GM19193 (cell line): ENCODE measurements around the gene ACSF2.

Experiments used
- POLR2A ChIP-seq: IDR thresholded peaks from 4 replicates; pipeline ENCODE4 v1.6.1; 2011; ENCODE audit not compliant: insufficient read depth, insufficient read length; ENCODE audit errors: extremely low read depth

The ACSF2 gene

GRCh38 chr17:50425682-50426471 is at the start of gene ACSF2:
TSS of gene ACSF2 (plus strand) at chr17:50426218. CDS start at chr17:50426262, 44 bp downstream.
- TF ChIP-seq POLR2A = no peak

DNA sequence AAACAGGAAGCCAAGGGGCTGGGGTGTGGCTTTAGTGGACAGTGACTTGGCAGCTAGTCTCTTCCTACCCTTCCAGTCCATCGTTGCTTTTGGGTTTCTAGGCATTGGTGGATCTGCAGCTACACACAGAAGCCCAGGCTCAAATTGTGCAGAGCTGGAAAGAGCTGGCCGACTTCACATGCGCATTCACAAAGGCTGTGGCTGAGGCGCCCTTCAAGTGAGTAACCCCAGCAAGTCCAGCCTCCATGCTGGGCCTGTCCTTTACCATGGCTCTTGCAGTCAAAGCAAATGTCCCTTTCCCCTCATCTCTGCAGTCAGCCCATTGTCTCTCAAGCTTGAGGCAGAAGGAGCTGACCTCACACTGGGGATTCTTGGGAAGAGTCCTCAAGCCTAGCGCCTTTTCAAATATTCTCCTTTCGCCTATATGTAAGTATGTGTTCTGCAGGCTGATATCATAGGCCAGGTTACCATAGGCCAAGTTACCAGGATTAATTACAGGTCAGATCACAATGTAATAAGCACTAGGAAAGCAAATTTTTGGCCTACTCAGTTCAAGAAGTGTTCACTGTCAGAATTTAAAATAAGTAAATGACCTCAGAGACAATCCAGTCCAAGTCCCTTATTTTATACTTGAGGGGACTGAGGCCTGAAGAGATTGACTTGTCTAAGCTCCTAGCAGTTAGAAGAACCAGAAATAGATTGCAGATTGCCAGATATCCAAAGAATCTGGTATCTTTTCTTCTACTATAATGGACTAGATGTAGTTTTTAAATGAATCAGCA is 46.5 kb upstream of the ACSF2 start:
- TF ChIP-seq POLR2A = no peak

DNA sequence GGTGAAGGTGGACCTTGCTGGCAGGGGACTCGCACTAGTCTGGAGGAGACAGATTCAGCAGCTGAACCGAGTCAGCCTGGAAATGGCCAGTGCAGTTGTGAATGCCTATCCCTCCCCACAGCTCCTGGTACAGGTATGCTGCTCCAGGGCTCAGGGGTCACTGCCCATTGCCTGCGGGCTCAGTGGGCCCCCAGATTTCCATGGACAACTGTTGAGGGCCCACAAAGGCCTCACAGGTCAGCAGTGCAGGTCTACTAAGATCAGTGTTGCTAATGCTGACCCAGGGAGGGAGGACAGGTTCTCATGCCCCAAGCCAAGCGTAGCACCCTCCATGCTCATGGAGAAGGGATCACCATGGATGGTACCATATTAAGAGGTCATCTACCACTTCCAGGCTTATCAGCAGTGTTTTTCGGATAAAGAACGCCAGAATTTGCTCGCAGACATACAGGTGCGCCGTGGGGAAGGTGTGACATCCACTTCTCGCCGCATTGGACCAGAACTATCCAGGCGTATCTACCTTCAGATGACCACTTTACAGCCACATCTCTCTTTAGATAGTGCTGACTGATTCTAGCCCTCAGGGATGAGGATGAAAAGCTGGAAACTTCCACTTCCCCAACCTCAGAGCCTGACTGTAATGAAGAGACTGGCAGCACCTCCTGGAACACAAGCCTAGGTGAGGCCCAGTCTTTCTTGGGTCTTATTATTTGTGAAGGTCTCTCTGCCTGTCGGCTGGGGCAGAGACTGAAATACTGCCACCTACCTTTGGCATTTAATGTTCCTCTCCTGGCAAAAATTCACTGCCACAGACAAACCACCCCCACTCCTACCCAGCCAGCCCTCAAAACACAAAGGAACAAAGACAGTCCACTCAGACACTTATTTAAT is 45.4 kb upstream of the ACSF2 start:
- TF ChIP-seq POLR2A = peak; percentile 18

DNA sequence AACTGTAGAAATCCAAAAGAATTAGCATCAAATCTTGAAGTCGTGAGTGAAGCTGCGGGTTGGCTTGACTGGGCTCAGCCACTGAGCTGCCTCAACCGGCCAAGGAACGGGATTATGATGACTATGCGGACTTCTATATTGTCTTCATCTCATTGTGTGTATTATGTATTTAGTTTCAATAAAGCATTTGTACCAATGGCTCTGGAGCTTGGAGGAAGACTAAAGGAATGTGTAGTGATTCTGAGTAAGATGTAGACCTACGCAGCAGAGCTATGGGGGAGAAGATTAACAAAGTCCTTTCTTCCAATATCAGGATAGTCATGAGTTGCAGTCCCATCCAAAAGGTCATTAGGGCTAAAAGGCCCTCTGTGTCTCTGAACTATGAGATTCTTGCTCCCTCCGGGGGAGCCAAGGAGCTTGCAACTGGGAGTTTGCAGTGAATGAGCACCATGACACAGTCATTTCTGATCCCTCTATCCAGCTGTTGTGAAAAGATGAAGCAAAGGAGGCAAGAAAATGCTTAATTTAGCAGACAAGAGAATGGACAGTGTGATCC is 44.7 kb upstream of the ACSF2 start:
- no peak for TF ChIP-seq POLR2A

GRCh38 chr17:50381920-50382319 is 44.1 kb upstream of the ACSF2 start:
- no peak for TF ChIP-seq POLR2A

GRCh38 chr17:50382931-50383330 is 43.1 kb upstream of the ACSF2 start:
- TF ChIP-seq POLR2A = no peak

- TF ChIP-seq POLR2A = no peak
Observed at GRCh38 chr17:50386510-50386909, 39.5 kb upstream of the ACSF2 start.

DNA sequence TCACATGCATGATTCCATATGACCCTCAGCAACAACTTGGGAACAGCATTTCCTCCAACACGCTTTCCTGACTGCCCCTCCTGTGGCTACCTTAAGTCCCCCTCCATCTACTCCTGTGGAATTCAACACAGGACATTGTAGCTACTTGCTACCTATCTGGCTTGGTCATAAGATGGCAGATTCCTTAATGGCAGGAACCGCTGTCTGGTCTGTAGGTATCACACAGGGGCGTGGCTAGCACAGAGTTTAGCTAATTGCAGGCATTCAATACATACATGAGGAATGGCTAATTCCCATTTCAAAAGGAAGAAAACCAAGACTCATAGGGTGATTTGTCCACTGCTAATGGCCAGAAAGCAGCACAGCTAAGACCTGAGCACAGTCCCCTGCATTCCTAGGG is 37.3 kb upstream of the ACSF2 start:
- TF ChIP-seq POLR2A = no peak

- TF ChIP-seq POLR2A = no peak
Observed at GRCh38 chr17:50389534-50389933, 36.5 kb upstream of the ACSF2 start.

DNA sequence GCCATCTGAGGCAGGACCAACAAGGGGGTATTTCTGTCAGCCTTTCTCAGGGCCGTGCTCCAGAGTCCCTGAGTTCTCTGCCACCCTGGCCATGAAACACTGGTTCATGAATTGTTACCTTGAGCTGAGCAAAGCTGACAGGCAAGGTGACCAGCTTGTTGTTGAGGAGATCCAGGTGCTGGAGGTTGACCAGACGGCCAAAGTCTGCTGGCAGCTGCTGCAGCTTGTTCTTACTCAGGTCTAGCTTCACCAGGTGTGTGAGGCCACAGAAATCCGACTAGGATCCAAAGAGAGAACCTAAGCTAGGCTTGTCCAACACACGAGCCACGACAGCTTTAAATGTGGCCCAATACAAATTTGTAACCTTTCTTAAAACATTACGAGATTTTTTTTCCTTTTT is 33.4 kb upstream of the ACSF2 start:
- TF ChIP-seq POLR2A = no peak

DNA sequence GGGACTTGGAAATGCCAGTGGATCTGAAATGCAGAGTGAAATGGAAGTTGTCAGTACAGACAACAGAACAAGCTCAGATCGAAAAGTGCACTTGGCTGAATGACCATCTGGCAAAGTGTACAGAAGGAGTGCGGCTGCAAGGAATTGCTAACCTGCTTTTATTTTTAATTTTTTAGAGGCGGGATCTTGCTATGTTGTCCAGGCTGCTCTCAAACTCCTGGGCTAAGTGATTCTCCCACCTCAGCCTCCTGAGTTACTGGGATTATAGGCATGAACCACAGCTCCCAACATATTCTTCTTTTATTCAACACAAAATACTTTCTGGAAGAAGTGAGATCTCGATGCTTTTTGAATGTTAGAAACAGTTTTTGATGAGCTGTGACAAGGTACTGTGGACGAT is 32.3 kb upstream of the ACSF2 start:
- TF ChIP-seq POLR2A = no peak

DNA sequence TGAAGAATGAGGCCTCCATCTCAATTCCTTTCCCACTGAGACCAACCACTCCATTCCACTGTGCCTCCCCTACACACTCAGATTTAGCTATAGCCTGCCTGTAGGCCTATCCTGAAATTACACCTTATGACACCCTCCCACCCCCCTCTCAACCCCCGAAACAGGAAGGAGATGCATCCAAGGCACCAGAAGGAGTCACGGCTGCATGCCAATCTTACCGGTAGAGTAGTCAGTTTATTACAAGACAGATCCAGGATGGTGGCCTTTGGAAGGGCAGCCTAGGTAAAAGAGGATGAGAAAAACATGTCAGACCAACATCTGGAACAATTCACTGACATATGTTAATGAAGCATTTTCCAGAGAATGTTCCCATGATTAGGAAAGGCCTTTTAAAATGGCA is 31.3 kb upstream of the ACSF2 start:
- no peak for TF ChIP-seq POLR2A

GRCh38 chr17:50396261-50397110 is 29.5 kb upstream of the ACSF2 start:
- TF ChIP-seq POLR2A = no peak

DNA sequence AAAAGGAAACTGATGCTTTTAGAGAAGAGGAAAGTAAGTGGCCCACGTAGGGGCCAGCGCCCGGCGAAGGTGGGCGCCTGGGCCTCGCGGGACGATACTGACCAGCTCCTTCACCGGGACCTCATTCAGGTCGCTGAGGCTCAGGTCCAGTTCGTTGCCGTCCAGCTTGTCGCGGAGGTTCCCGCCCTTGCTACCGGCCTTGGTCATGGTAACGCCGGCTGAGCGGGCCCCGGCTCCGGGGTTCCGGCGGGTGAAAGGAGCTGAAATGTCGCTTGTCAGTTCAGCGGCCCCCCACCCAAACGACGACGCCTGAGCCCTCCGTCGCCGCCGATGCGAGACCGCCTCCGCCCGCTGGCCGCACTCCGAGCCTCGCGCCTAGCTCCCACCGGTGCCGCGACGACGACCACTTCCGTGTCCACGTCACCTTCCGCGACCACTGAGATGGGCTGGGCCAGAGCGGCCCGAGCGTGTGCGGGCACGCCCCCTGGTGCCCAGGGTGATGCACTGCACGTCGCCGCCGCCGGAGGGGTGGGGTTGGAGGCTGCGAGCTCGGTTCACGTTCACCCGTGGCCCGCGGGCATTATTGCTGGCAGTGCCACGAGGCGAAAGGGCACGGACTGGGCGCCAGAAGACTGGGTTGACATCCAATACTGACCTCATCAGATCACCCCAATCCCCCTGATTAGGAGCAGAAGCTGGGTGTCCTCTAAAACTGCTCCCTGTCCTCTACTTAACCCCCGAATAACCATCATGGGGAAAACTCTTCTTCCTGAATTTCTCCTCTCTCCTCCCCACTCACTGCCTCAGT is 28.7 kb upstream of the ACSF2 start, which contains the start of gene LRRC59:
Gene LRRC59, minus strand, starts transcription at position 413 of the 808 bp plus-strand sequence. Its CDS starts 206 bp downstream, at position 207.
- TF ChIP-seq POLR2A = peak; percentile 93

GRCh38 chr17:50397919-50398285 is 28.1 kb upstream of the ACSF2 start:
- no peak for TF ChIP-seq POLR2A
